ENCODE measurements around the gene GLB1L2.

The GLB1L2 gene

DNA sequence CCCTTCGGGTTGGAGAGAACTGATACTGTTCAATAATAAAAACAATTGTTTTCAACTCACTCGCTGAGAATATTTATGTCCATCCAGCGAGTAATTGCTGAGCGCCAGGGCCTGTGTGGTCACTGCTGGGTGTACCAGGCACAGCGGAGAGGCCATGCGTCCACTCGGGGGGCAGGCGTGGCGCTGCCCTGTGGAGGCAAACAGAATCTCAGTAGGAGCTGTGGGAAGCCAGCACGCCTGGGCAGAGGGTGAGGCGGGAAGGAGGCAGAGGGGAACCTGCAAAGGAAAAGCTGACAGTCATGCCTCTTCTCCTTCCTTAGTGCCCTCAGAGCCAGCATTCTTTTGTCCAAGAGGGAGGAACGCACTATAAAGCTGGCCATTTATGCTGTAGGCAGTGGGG lies 44.2 kb upstream of the GLB1L2 start:
- Histone ChIP-seq H3K9ac (ENCODE audit: low read length) (no peak overlapping the region), H3K9me3 (ENCODE audit: insufficient read depth, low read length) (no peaks in the 10 kb centered on the region), H3K4me1 (ENCODE audit: low read length) (no peaks in the 10 kb centered on the region), H3K36me3 (replicated peaks; ENCODE audit: low read depth, low read length) (no peaks in the 10 kb centered on the region), H3K27ac (ENCODE audit: low read length) (no peak overlapping the region), H2AFZ (ENCODE audit: low read depth, low read length) (no peak overlapping the region), H3K4me3 (ENCODE audit: low read length) (no peak overlapping the region), H3K4me2 (ENCODE audit: low read length) (no peak overlapping the region), H3K27me3 (ENCODE audit: low read depth, low read length) (no peaks in the 10 kb centered on the region), H3K79me2 (ENCODE audit: low read length) (no peaks in the 10 kb centered on the region), H4K20me1 (ENCODE audit: insufficient read depth, low read length) (no peaks in the 10 kb centered on the region)
- TF ChIP-seq, protein P1, sequence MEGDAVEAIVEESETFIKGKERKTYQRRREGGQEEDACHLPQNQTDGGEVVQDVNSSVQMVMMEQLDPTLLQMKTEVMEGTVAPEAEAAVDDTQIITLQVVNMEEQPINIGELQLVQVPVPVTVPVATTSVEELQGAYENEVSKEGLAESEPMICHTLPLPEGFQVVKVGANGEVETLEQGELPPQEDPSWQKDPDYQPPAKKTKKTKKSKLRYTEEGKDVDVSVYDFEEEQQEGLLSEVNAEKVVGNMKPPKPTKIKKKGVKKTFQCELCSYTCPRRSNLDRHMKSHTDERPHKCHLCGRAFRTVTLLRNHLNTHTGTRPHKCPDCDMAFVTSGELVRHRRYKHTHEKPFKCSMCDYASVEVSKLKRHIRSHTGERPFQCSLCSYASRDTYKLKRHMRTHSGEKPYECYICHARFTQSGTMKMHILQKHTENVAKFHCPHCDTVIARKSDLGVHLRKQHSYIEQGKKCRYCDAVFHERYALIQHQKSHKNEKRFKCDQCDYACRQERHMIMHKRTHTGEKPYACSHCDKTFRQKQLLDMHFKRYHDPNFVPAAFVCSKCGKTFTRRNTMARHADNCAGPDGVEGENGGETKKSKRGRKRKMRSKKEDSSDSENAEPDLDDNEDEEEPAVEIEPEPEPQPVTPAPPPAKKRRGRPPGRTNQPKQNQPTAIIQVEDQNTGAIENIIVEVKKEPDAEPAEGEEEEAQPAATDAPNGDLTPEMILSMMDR (IDR thresholded peaks at IDR 0.05; ENCODE audit: low read depth, low read length): no peak
- no peak for TF ChIP-seq EZH2phosphoT487 (IDR thresholded peaks at IDR 0.05; ENCODE audit: low read depth)

DNA sequence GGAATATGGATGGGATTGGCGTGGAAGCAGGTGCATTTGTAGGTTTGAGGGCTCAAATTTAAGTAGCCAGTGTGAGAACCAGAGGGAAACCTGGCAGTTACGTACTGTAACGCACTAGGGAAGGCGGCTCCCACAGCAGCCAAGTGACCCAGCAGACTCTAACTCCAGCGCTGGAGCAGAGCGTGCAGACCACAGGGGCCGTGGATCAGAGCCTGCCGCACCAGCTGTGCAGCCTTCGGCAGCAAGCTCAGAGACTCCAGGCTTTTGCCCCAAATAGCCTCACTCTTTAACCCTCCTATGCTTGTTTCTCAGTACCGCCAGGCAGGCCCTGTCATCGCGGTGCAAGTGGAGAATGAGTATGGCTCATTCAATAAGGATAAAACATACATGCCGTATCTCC lies 43.3 kb upstream of the GLB1L2 start:
- TF ChIP-seq, protein P1 (IDR thresholded peaks at IDR 0.05; ENCODE audit: low read depth, low read length): no peak
- TF ChIP-seq EZH2phosphoT487 (IDR thresholded peaks at IDR 0.05; ENCODE audit: low read depth): no peak
- no peaks in the 10 kb centered on the region for H3K9me3 ChIP-seq (ENCODE audit: insufficient read depth, low read length)
- no peaks in the 10 kb centered on the region for H3K4me1 ChIP-seq (ENCODE audit: low read length)
- no peaks in the 10 kb centered on the region for H4K20me1 ChIP-seq (ENCODE audit: insufficient read depth, low read length)
- H3K27me3 ChIP-seq (ENCODE audit: low read depth, low read length): no peaks in the 10 kb centered on the region
- no peak overlapping the region for H3K4me2 ChIP-seq (ENCODE audit: low read length)
- no peak overlapping the region for H3K27ac ChIP-seq (ENCODE audit: low read length)
- no peak overlapping the region for H2AFZ ChIP-seq (ENCODE audit: low read depth, low read length)
- H3K4me3 ChIP-seq (ENCODE audit: low read length): no peak overlapping the region
- H3K79me2 ChIP-seq (ENCODE audit: low read length): no peaks in the 10 kb centered on the region
- H3K36me3 ChIP-seq (replicated peaks; ENCODE audit: low read depth, low read length): no peaks in the 10 kb centered on the region
- H3K9ac ChIP-seq (ENCODE audit: low read length): no peak overlapping the region

DNA sequence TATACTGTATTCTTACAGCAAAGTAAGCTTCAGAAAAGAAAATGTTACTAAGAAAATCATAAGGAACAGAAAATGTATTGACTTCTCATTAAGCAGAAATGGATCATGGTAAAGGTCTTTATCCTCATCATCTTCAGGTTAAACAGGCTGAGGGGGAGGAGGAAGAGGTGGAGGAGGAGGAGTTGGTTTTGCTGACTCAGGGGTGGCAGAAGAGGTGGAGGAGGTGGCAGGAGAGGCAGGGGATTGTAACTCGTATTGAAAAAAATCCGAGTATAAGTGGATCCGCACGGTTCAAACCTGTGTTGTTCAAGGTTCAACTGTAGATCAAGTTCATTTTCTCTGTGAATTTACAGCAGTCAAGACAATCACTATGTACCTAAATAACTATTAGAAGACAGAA lies 42.6 kb upstream of the GLB1L2 start:
- Histone ChIP-seq H4K20me1 (ENCODE audit: insufficient read depth, low read length) (no peaks in the 10 kb centered on the region), H3K9me3 (ENCODE audit: insufficient read depth, low read length) (no peaks in the 10 kb centered on the region), H3K4me1 (ENCODE audit: low read length) (no peaks in the 10 kb centered on the region), H3K27ac (ENCODE audit: low read length) (no peak overlapping the region), H3K9ac (ENCODE audit: low read length) (no peak overlapping the region), H3K4me2 (ENCODE audit: low read length) (no peak overlapping the region), H3K79me2 (ENCODE audit: low read length) (no peaks in the 10 kb centered on the region), H3K27me3 (ENCODE audit: low read depth, low read length) (no peaks in the 10 kb centered on the region), H2AFZ (ENCODE audit: low read depth, low read length) (no peak overlapping the region), H3K36me3 (replicated peaks; ENCODE audit: low read depth, low read length) (no peaks in the 10 kb centered on the region), H3K4me3 (ENCODE audit: low read length) (no peak overlapping the region)
- TF ChIP-seq, protein P1 (IDR thresholded peaks at IDR 0.05; ENCODE audit: low read depth, low read length): no peak
- TF ChIP-seq EZH2phosphoT487 (IDR thresholded peaks at IDR 0.05; ENCODE audit: low read depth): no peak

DNA sequence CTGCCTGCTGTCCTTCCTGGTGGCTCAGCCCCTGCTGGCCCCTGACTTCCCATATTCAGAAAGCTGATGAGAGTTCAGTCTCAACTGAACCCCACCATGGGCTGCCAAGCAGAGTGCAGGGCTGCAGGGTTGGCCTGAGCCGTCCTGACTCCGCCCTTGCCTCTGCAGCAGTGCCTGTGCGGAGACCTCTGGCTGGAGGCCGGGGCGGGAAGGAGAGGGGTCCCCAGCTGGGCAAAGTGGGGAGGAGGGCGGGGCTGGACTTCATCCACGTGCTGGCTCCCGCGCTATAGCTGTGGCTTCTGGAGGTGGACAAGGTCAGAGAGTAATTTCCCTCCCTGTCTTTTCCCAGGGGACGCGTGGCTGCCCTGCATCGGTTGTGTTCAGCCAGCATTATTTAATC lies 42.0 kb upstream of the GLB1L2 start:
- Histone ChIP-seq H3K79me2 (ENCODE audit: low read length) (no peaks in the 10 kb centered on the region), H2AFZ (ENCODE audit: low read depth, low read length) (no peak overlapping the region), H3K27me3 (ENCODE audit: low read depth, low read length) (no peaks in the 10 kb centered on the region), H3K36me3 (replicated peaks; ENCODE audit: low read depth, low read length) (no peaks in the 10 kb centered on the region), H3K9me3 (ENCODE audit: insufficient read depth, low read length) (no peaks in the 10 kb centered on the region), H3K4me2 (ENCODE audit: low read length) (no peak overlapping the region), H4K20me1 (ENCODE audit: insufficient read depth, low read length) (no peaks in the 10 kb centered on the region), H3K4me3 (ENCODE audit: low read length) (no peak overlapping the region), H3K27ac (ENCODE audit: low read length) (no peak overlapping the region), H3K4me1 (ENCODE audit: low read length) (no peaks in the 10 kb centered on the region), H3K9ac (ENCODE audit: low read length) (no peak overlapping the region)
- TF ChIP-seq EZH2phosphoT487 (IDR thresholded peaks at IDR 0.05; ENCODE audit: low read depth): no peak
- TF ChIP-seq, protein P1 (IDR thresholded peaks at IDR 0.05; ENCODE audit: low read depth, low read length): no peak
